Thyroid gland (tissue), 4 donors: ENCODE results near the gene RAPH1. TPM values are rescaled to one million over a fixed set of nuclear protein-coding genes. Genes with fewer than 3 reads are reported as not detected.
A peak's percentile ranks its signal among the peaks of the same experiment; 100 is the strongest.
"Not testable (repeated sequence)": the region's sequence is repeated elsewhere in the genome, so short reads cannot be mapped to it uniquely, and the experiment has no call there.

ENCODE experiments used
- DNase-seq, 2 donors: peaks; one replicate each; pipeline ENCODE4 v3.0.0-alpha.2; 2019
- H3K27ac ChIP-seq, 3 donors: fragments of 200-600 bp; sonication (generic); 1 replicate in 2 of 3; 2 replicates in 1 of 3; pipeline ENCODE4 v1.5.1; 2016 to 2019; ENCODE audit warnings: mild to moderate bottlenecking in 1 of 3, moderate library complexity in 1 of 3
- H3K27me3 ChIP-seq: fragments of 200-600 bp; sonication (generic); one replicate; pipeline ENCODE4 v1.5.1; 2019
- H3K36me3 ChIP-seq, 2 donors: fragments of 200-600 bp; sonication (generic); one replicate each; pipeline ENCODE4 v1.5.1; 2016 to 2019
- H3K4me1 ChIP-seq, 2 donors: fragments of 200-600 bp; sonication (generic); one replicate each; pipeline ENCODE4 v1.5.1; 2017 to 2019
- H3K4me3 ChIP-seq, 3 donors: fragments of 200-600 bp; sonication (generic); replicated peaks in 1 of 3; 1 replicate in 2 of 3; 2 replicates in 1 of 3; pipeline ENCODE4 v1.5.1; 2016; ENCODE audit warnings: mild to moderate bottlenecking in 1 of 3
- H3K9me3 ChIP-seq: fragments of 200-600 bp; sonication (generic); one replicate; pipeline ENCODE4 v1.5.1; 2017
- POLR2A ChIP-seq, 2 donors: fragments of 450-650 bp; IDR thresholded peaks; one replicate each; pipeline ENCODE4 v1.6.1; 2017; ENCODE audit warnings: antibody characterized with exemption in 2 of 2, mild to moderate bottlenecking in 2 of 2, moderate library complexity in 1 of 2
- WGBS, 2 donors: methylation state at CpG; one replicate each; pipeline ENCODE4 v1.1.5; 2017; 5-methylcytosine and 5-hydroxymethylcytosine counted together
- intact Hi-C: fragments of 100-400 bp; cut with DNase I; formaldehyde crosslinking; loops from one replicate; pipeline ENCODE4 v1.15.1; 2023
- total RNA-seq, 4 donors: library from RNA; depleted of rRNA; stranded (reverse); fragments of >200 nt; gene quantifications; one replicate each; pipeline ENCODE4 v1.2.3, GENCODE V29; 2016
- TF ChIP-seq, protein P1 (sequence below), 6 experiments: fragments of 200-600 bp in 3 of 6; fragments of 450-650 bp in 3 of 6; sonication (generic) in 3 of 6; IDR thresholded peaks; one replicate each; pipeline ENCODE4 v1.5.1; 2016 to 2019; ENCODE audit warnings: antibody characterized with exemption in 6 of 6, mild to moderate bottlenecking in 2 of 6, inconsistent platforms in 1 of 6, moderate library complexity in 1 of 6

RAPH1 gene
- total RNA-seq, 4 donors from 2014 or later = 67.3 to 187 (median 99.4) TPM

- Histone ChIP-seq H3K27ac (peak overlapping the region in 1 of 3 donors; percentile 12), H3K36me3 (no peaks in the 10 kb centered on the region), H3K27me3 (no peaks in the 10 kb centered on the region), H3K4me3 (no peak overlapping the region), H3K9me3 (no peaks in the 10 kb centered on the region), H3K4me1 (peaks cover 33 to 46% of the 10 kb centered on the region in 2 donors)
- intact Hi-C loops = no loop called here
- TF ChIP-seq POLR2A (IDR thresholded peaks at IDR 0.05) = no peak
- TF ChIP-seq, protein P1, sequence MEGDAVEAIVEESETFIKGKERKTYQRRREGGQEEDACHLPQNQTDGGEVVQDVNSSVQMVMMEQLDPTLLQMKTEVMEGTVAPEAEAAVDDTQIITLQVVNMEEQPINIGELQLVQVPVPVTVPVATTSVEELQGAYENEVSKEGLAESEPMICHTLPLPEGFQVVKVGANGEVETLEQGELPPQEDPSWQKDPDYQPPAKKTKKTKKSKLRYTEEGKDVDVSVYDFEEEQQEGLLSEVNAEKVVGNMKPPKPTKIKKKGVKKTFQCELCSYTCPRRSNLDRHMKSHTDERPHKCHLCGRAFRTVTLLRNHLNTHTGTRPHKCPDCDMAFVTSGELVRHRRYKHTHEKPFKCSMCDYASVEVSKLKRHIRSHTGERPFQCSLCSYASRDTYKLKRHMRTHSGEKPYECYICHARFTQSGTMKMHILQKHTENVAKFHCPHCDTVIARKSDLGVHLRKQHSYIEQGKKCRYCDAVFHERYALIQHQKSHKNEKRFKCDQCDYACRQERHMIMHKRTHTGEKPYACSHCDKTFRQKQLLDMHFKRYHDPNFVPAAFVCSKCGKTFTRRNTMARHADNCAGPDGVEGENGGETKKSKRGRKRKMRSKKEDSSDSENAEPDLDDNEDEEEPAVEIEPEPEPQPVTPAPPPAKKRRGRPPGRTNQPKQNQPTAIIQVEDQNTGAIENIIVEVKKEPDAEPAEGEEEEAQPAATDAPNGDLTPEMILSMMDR (IDR thresholded peaks at IDR 0.05) = no peak
- 86 to 88% methylated on average over 3 of the region's 3 CpGs for WGBS, 2 donors
- DNase-seq = no peak
These were observed 7.4 kb downstream of the RAPH1 start for GRCh38 chr2:203527719-203528118.

GRCh38 chr2:203513268-203513667 is 21.8 kb downstream of the RAPH1 start:
- H3K4me3 ChIP-seq, H3K27ac ChIP-seq, H3K9me3 ChIP-seq, H3K36me3 ChIP-seq, intact Hi-C loops, H3K27me3 ChIP-seq, DNase-seq: not testable (repeated sequence)
- 90 to 91% methylated on average over 9 of the region's 9 CpGs for WGBS, 2 donors
- H3K4me1 ChIP-seq = peaks cover 12% of the 10 kb centered on the region in 2 donors

GRCh38 chr2:203510941-203511305 is 24.2 kb downstream of the RAPH1 start:
- TF ChIP-seq, protein P1 (IDR thresholded peaks at IDR 0.05) = no peak
- no peak for TF ChIP-seq POLR2A (IDR thresholded peaks at IDR 0.05)
- WGBS, 2 donors = 75 to 81% methylated on average over 1 of the region's 1 CpG
- peaks cover 17 to 19% of the 10 kb centered on the region in 2 donors for H3K4me1 ChIP-seq
- H3K36me3 ChIP-seq = no peaks in the 10 kb centered on the region
- no peaks in the 10 kb centered on the region for H3K9me3 ChIP-seq
- H3K27ac ChIP-seq = no peak overlapping the region
- no peak overlapping the region for H3K4me3 ChIP-seq
- DNase-seq = no peak
- no peaks in the 10 kb centered on the region for H3K27me3 ChIP-seq
- intact Hi-C loops = no loop called here

DNA sequence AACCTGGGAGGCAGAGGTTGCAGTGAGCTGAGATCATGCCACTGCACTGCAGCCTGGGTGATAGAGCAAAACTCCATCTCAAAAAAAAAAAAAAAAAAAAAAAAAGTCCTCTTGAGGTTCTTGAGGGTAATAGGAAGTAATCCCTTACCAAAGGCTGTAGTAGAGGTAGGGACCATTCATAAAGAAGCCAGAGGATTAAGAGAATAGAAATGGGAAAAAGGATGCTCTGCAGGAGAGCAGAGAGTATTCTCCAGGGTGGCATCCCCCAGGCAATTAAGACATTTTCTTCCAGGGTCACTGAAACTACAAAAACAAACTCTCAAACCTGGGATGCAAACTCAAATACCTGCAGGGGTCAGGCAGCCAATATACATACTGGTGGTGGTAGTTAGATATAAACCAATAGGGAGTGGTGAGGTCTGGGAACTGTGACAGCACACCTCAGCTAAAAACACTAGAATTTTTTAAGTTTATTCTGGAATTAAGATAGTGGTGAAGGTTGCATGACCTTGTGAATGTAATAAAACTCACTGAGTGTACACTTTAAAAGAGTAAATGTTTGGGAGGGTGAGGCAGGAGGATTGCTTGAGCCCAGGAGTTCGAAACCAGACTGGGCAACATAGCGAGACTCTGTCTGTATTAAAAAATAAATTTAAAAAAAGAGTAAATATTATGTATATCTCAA is 24.7 kb downstream of the RAPH1 start:
- no peaks in the 10 kb centered on the region for H3K27me3 ChIP-seq
- intact Hi-C loops = no loop called here
- no peak for DNase-seq
- H3K4me3 ChIP-seq = no peak overlapping the region
- TF ChIP-seq POLR2A (IDR thresholded peaks at IDR 0.05) = no peak
- TF ChIP-seq, protein P1 (IDR thresholded peaks at IDR 0.05) = no peak
- H3K27ac ChIP-seq = no peak overlapping the region
- H3K4me1 ChIP-seq = peaks cover 19 to 21% of the 10 kb centered on the region in 2 donors
- 95 to 100% methylated on average over 2 of the region's 2 CpGs for WGBS, 2 donors
- H3K36me3 ChIP-seq = no peaks in the 10 kb centered on the region
- H3K9me3 ChIP-seq = no peaks in the 10 kb centered on the region

- H3K27me3 ChIP-seq, H3K4me3 ChIP-seq, intact Hi-C loops, H3K27ac ChIP-seq, H3K9me3 ChIP-seq, H3K36me3 ChIP-seq, DNase-seq: not testable (repeated sequence)
- peaks cover 31 to 32% of the 10 kb centered on the region in 2 donors for H3K4me1 ChIP-seq
- 78 to 100% methylated on average over 1 of the region's 1 CpG for WGBS, 2 donors
These were observed 31.6 kb downstream of the RAPH1 start for GRCh38 chr2:203503460-203503859.

DNA sequence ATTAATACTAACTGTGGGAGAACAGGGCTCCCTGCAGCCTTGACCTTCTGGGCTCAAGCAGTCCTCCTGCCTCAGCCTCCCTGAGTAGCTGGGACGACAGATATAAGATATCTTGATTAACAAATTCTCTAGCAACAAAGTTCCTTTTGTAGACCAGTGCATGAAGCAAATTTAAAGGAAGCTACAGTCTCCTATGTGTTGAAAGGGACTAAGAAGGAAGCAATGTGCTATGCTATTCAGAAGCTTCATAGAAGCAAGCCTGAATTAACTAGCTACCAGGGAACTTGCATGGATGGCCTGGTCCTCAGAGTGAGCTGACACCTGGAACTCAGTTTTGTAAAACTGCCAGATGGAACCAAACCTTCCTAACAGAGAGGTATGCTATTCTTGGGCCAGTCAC is 33.2 kb downstream of the RAPH1 start:
- H3K4me1 ChIP-seq = peaks cover 41 to 45% of the 10 kb centered on the region in 2 donors
- H3K27me3 ChIP-seq = no peaks in the 10 kb centered on the region
- H3K9me3 ChIP-seq = no peaks in the 10 kb centered on the region
- H3K27ac ChIP-seq = no peak overlapping the region
- DNase-seq = no peak
- TF ChIP-seq, protein P1 (IDR thresholded peaks at IDR 0.05) = no peak
- no peak for TF ChIP-seq POLR2A (IDR thresholded peaks at IDR 0.05)
- no peak overlapping the region for H3K4me3 ChIP-seq
- H3K36me3 ChIP-seq = no peaks in the 10 kb centered on the region
- WGBS, 2 donors = 96 to 97% methylated on average over 1 of the region's 1 CpG
- intact Hi-C loops = no loop called here
